ENCODE results near the gene PRM1.

PRM1 gene

GRCh38 chr16:11326737-11327276 is 45.7 kb upstream of the PRM1 start:
- no peak for TF ChIP-seq CTCF (IDR thresholded peaks at IDR 0.05; ENCODE audit: insufficient read depth, missing control alignments)
- no peak for DNase-seq (ENCODE audit: insufficient read length, low spot score)
- no peak for FAIRE-seq

GRCh38 chr16:11326084-11326736 is 45.1 kb upstream of the PRM1 start:
- TF ChIP-seq CTCF (IDR thresholded peaks at IDR 0.05; ENCODE audit: insufficient read depth, missing control alignments): no peak
- DNase-seq (ENCODE audit: insufficient read length, low spot score): no peak
- FAIRE-seq: no peak

GRCh38 chr16:11325404-11326083 is 44.4 kb upstream of the PRM1 start:
- no peak for TF ChIP-seq CTCF (IDR thresholded peaks at IDR 0.05; ENCODE audit: insufficient read depth, missing control alignments)
- FAIRE-seq: no peak
- DNase-seq (ENCODE audit: insufficient read length, low spot score): no peak

GRCh38 chr16:11323551-11324336 is 42.6 kb upstream of the PRM1 start:
- DNase-seq (ENCODE audit: insufficient read length, low spot score) (no peak), FAIRE-seq (no peak)
- no peak for TF ChIP-seq CTCF (IDR thresholded peaks at IDR 0.05; ENCODE audit: insufficient read depth, missing control alignments)

GRCh38 chr16:11322823-11323222 is 41.7 kb upstream of the PRM1 start:
- FAIRE-seq (no peak), DNase-seq (ENCODE audit: insufficient read length, low spot score) (no peak)
- TF ChIP-seq CTCF (IDR thresholded peaks at IDR 0.05; ENCODE audit: insufficient read depth, missing control alignments): no peak

GRCh38 chr16:11321662-11322061 is 40.5 kb upstream of the PRM1 start:
- no peak for DNase-seq (ENCODE audit: insufficient read length, low spot score)
- FAIRE-seq: no peak
- TF ChIP-seq CTCF (IDR thresholded peaks at IDR 0.05; ENCODE audit: insufficient read depth, missing control alignments): no peak

Data from D721Med (cell line).